MV-4-11 (cell line): ENCODE measurements around the gene MYL2.
"Not testable (repeated sequence)": the region's sequence is repeated elsewhere in the genome, so short reads cannot be mapped to it uniquely, and the experiment has no call there.

Source experiments
- DNase-seq: peaks from one replicate; lab custom pipeline; 2025; lab: John Stamatoyannopoulos, UW

Gene MYL2

GRCh38 chr12:110920324-110920910 is at the start of gene MYL2:
Gene MYL2 (minus strand): TSS chr12:110920579. CDS start chr12:110920529, 50 bp downstream.
- DNase-seq = no peak

- no peak for DNase-seq
Measured at GRCh38 chr12:110966081-110966760, 45.8 kb upstream of the MYL2 start.

GRCh38 chr12:110965574-110965973 is 45.2 kb upstream of the MYL2 start:
- DNase-seq = no peak

- DNase-seq = no peak
Measured at GRCh38 chr12:110960795-110961194, 40.4 kb upstream of the MYL2 start.

- no peak for DNase-seq
Measured at GRCh38 chr12:110957652-110958051, 37.3 kb upstream of the MYL2 start.

GRCh38 chr12:110957159-110957558 is 36.8 kb upstream of the MYL2 start:
- no peak for DNase-seq

- DNase-seq = not testable (repeated sequence)
Measured at GRCh38 chr12:110950867-110951266, 30.5 kb upstream of the MYL2 start.

GRCh38 chr12:110950466-110950865 is 30.1 kb upstream of the MYL2 start:
- not testable (repeated sequence) for DNase-seq

GRCh38 chr12:110948041-110948440 is 27.7 kb upstream of the MYL2 start:
- DNase-seq = no peak

GRCh38 chr12:110943373-110943772 is 23.0 kb upstream of the MYL2 start:
- no peak for DNase-seq

- no peak for DNase-seq
Measured at GRCh38 chr12:110941391-110941790, 21.0 kb upstream of the MYL2 start.

- no peak for DNase-seq
Measured at GRCh38 chr12:110940933-110941332, 20.6 kb upstream of the MYL2 start.

GRCh38 chr12:110940296-110940695 is 19.9 kb upstream of the MYL2 start:
- DNase-seq = no peak

GRCh38 chr12:110937104-110937641 is 16.8 kb upstream of the MYL2 start:
- DNase-seq = peak; percentile 12

- DNase-seq = no peak
Measured at GRCh38 chr12:110936367-110937103, 16.2 kb upstream of the MYL2 start.

- no peak for DNase-seq
Measured at GRCh38 chr12:110935588-110935987, 15.2 kb upstream of the MYL2 start.

- DNase-seq = peak; percentile 13
Measured at GRCh38 chr12:110934093-110934852, 13.9 kb upstream of the MYL2 start.

GRCh38 chr12:110933326-110933974 is 13.1 kb upstream of the MYL2 start:
- no peak for DNase-seq

GRCh38 chr12:110932046-110932445 is 11.7 kb upstream of the MYL2 start:
- no peak for DNase-seq

- DNase-seq = no peak
Measured at GRCh38 chr12:110931315-110931728, 10.9 kb upstream of the MYL2 start.
